GM18520 (cell line): ENCODE results near the gene FYB1.

ENCODE experiments used
- ATAC-seq: cut with Tn5 transposase; IDR thresholded peaks from one replicate; pipeline ENCODE4 v1.9.1; 2021; ENCODE audit not compliant: unreplicated experiment

The FYB1 gene

GRCh38 chr5:39062104-39062503 is 157.3 kb downstream of the FYB1 start:
- no peak for ATAC-seq

GRCh38 chr5:39059064-39059463 is 160.3 kb downstream of the FYB1 start:
- no peak for ATAC-seq

GRCh38 chr5:39058178-39058921 is 161.0 kb downstream of the FYB1 start:
- peak; percentile 85 for ATAC-seq

GRCh38 chr5:39057734-39058133 is 161.6 kb downstream of the FYB1 start:
- no peak for ATAC-seq

GRCh38 chr5:39055768-39056398 is 163.5 kb downstream of the FYB1 start:
- ATAC-seq: no peak
